GM19240 (cell line): ENCODE measurements around the gene TTC12.

Source experiments
- DNase-seq: peaks from one replicate; pipeline ENCODE4 v3.0.0; 2011; ENCODE audit warnings: low spot score; ENCODE audit not compliant: insufficient read length

The TTC12 gene

GRCh38 chr11:113314389-113315301, at the start of gene TTC12:
Gene TTC12, plus strand, starts transcription at chr11:113314583. Its CDS starts 1,675 bp downstream, at chr11:113316258.
- peak; percentile 58 for DNase-seq

- DNase-seq = no peak
Observed at GRCh38 chr11:113265362-113265761, 49.0 kb upstream of the TTC12 start.

GRCh38 chr11:113267493-113267892, 46.9 kb upstream of the TTC12 start:
- no peak for DNase-seq

GRCh38 chr11:113269096-113269495, 45.3 kb upstream of the TTC12 start:
- DNase-seq = no peak

- DNase-seq = no peak
Observed at GRCh38 chr11:113269636-113270035, 44.7 kb upstream of the TTC12 start.

- DNase-seq = no peak
Observed at GRCh38 chr11:113270080-113270479, 44.3 kb upstream of the TTC12 start.

- DNase-seq = no peak
Observed at GRCh38 chr11:113271551-113272245, 42.7 kb upstream of the TTC12 start.

- DNase-seq = no peak
Observed at GRCh38 chr11:113272281-113272680, 42.1 kb upstream of the TTC12 start.

GRCh38 chr11:113272927-113273615, 41.3 kb upstream of the TTC12 start:
- DNase-seq = no peak

GRCh38 chr11:113273720-113274119, 40.7 kb upstream of the TTC12 start:
- no peak for DNase-seq

GRCh38 chr11:113274713-113275582, 39.4 kb upstream of the TTC12 start:
- no peak for DNase-seq

- no peak for DNase-seq
Observed at GRCh38 chr11:113275602-113276001, 38.8 kb upstream of the TTC12 start.

- no peak for DNase-seq
Observed at GRCh38 chr11:113276466-113276865, 37.9 kb upstream of the TTC12 start.

- DNase-seq = no peak
Observed at GRCh38 chr11:113277907-113278306, 36.5 kb upstream of the TTC12 start.

GRCh38 chr11:113278481-113278880, 35.9 kb upstream of the TTC12 start:
- no peak for DNase-seq

GRCh38 chr11:113278925-113279324, 35.5 kb upstream of the TTC12 start:
- DNase-seq = no peak

- no peak for DNase-seq
Observed at GRCh38 chr11:113279591-113279990, 34.8 kb upstream of the TTC12 start.

- DNase-seq = no peak
Observed at GRCh38 chr11:113281052-113281725, 33.2 kb upstream of the TTC12 start.

- no peak for DNase-seq
Observed at GRCh38 chr11:113282898-113283437, 31.4 kb upstream of the TTC12 start.

GRCh38 chr11:113283881-113284280, 30.5 kb upstream of the TTC12 start:
- DNase-seq = no peak
